GM19438 (cell line): ENCODE measurements around the gene GPR173.

Experiments used
- ATAC-seq: cut with Tn5 transposase; IDR thresholded peaks from one replicate; pipeline ENCODE4 v1.9.1; 2021; ENCODE audit warnings: low read depth; ENCODE audit not compliant: unreplicated experiment

Gene GPR173

GRCh38 chrX:53065104-53065503 is 16.5 kb downstream of the GPR173 start:
- no peak for ATAC-seq

DNA sequence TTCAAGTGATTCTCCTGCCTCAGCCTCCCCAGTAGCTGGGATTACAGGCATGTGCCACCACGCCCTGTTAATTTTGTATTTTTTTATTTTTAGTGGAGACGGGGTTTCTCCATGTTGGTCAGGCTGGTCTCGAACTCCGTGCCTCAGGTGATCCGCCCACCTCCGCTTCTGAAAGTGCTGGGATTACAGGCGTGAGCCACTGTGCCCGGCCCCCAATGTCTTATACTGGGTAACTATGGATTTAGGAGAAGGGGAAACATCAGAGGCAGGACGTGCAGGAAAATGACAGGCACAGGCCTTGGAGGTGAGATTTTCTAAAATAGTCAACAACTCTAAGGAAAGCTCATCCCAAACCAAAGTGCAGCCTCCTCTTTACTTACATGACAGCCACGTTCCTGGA is 22.5 kb downstream of the GPR173 start:
- no peak for ATAC-seq

DNA sequence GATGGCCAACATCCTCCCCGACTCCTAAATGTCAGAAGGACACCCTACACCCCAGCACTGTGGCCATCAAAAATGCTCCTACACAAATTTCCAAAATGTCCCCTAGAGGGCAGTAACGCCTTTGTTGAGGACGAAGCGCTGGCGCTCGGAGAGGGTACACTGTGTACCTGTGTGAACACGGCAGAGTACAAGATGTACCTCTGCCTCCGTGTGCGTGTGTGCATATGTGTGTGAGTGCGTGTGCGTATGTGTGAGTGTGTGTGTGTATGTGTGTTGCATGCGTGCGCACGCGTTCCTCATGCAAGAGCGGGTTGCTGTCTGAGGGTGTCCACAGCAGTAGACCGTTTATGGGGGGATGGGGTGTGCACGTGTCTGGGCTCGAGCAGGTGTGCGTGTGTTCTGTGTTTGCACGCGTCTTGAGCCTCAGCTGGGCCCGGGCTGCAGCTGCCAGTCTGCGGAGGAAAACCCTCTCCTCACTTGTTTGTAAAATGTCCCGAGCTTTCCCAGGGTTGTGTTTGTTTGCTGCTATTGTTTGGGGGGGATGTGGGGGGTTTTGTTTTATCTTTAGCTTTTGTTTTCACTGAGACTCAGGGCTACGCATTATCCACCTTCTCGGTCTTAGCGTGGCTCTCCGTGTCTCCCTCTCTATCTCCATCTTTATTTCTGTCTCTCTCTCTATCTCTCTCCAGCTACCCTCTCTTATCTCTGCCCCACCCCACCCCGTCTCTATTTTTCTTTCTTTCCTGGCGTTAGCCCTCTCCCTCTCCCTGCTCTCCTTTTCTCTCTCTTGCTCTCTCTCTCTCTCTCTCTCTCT is 23.2 kb downstream of the GPR173 start:
- peak; percentile 88 for ATAC-seq

GRCh38 chrX:53072418-53073114 is 24.0 kb downstream of the GPR173 start:
- ATAC-seq = no peak

- no peak for ATAC-seq
These were observed 24.6 kb downstream of the GPR173 start for GRCh38 chrX:53073115-53073586.

DNA sequence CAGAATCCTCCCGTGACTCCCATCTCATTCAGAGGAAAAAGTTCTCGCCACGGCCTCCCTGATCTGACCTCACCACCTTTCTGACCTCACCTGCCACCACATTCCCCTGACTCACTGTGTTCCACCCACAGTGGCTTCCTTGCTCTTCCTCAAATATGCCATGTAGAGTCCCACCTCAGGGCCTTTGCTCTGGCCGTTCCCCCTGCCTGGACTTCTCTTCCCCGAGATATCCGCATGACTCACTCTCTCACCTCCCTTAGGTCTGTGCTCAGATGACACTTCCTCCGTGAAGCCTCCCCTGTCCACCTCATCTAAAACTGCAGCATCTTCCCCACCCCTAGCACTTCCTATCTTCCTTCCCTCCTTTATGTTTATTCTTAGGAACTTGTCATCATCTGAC is 26.4 kb downstream of the GPR173 start:
- ATAC-seq = no peak

- no peak for ATAC-seq
These were observed 28.1 kb downstream of the GPR173 start for GRCh38 chrX:53076671-53077070.

GRCh38 chrX:53077207-53078197 is 28.9 kb downstream of the GPR173 start:
- ATAC-seq = no peak

DNA sequence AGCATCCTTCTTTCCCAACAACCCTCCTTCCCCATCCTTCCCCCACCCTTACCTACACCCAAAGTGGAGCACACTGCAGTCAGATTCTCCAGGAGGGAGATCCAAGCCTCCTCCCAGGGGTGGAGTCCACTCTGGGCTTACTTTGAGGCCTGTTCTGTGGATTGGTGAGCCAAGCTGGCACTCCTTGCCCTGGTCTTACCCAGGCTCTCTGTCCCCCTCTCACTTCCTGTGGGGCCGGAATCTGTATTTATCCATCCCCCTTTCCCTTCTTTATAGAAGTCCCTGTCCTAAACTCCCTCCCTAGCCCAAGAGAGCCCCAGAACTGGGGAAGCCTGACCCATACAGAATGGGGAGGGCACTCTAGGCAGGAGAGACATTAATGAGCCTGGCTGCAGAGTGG is 30.4 kb downstream of the GPR173 start:
- ATAC-seq = no peak

DNA sequence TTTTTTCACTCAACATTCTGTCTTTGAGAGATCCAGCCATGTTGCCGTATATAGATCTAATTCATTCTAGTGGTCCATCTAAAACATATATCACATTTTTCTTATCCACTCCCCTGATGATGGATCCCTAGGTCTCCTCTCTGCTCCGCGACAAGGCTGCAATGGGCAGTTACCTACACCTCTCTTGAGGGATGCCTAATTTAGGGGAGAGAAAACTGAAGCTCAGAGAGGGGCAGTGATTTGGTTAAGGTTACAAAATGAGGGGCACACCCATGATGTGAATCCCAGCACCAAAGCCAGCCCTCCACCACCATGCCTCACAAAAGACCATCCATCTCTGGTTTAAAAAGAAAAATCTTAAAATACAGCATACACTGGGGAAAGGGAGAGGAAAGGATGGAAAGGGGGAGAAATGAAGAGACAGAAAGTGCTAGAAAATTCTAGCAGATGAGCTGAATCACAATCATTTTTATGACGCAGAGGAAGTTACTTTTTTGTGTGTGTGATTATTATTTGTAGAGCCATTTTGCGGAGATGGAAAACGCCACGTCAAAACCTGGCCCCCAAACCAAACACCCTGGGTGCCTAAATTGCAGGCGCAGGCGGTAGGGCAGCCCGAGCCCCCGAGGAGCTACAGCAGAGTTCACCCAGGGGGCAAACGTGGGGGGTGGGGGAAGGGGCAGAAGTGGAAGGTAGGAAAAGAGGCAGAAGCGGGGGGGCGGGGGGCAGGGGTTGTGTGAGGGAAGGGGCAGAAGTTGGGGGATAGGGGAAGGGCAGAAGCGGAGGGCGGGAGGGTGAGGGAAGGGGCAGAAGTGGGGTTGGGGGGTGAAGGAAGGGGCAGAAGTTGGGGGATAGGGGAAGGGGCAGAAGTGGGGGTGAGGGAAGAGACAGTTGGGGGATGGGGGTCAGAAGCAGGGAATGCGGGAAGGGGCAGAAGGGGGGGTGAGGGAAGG is 32.3 kb downstream of the GPR173 start:
- ATAC-seq = no peak

- peak; percentile 88 for ATAC-seq
These were observed 33.6 kb downstream of the GPR173 start, which contains the start of gene TSPYL2 for GRCh38 chrX:53081925-53082772. TSPYL2 (plus strand) TSS chrX:53082367; CDS start chrX:53082499, 132 bp downstream.

GRCh38 chrX:53082773-53083616 is 34.4 kb downstream of the GPR173 start:
- no peak for ATAC-seq

GRCh38 chrX:53084043-53084570 is 35.5 kb downstream of the GPR173 start:
- no peak for ATAC-seq

GRCh38 chrX:53084863-53085262 is 36.3 kb downstream of the GPR173 start:
- no peak for ATAC-seq

- ATAC-seq = no peak
These were observed 37.2 kb downstream of the GPR173 start for GRCh38 chrX:53085661-53086229.

DNA sequence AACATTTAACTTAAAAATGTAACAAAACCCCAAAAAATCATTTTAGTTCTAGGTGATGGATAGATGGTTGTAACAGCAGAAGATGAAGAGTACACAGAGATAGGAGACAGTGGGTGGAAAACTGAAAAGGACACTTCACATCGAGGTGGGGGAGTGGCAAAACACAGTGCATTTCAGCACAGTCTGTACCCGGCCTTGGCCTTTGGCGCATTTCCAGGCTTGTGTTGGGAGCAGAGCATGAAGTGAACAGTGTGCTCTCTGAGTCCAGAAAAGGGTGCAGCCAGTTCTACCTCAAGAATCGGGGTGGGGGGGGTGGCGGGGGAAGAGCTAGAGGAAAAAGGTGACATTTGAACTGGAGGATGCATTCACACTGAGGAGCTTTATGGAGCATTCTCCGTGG is 37.9 kb downstream of the GPR173 start:
- ATAC-seq = no peak

DNA sequence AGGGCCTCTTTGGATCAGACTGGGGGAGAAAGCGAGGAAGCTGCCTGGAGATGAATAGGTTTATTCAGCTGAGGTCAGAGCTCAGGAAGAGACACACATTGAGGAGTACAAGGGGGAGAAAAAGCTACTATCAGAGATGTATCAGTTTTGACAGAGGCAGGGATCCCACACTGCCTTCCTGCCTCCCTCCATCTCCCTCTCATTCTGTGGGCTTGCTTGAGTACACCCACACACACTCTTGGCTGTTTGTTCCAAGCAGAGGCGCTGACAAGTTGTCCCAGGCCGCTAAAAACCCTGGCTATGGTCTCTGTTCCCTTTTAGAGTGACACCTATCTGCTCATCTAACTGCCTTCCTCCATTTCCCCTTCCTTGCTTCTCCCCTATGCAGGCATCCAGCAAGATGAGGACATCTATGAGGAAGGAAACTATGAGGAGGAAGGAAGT is 38.8 kb downstream of the GPR173 start:
- no peak for ATAC-seq
